Stimulated activated CD8-positive, alpha-beta memory T cell treated with anti-CD3 and anti-CD28 coated beads, Interleukin-4, amount 100 ng/mL, for 24 hours (primary cell): ENCODE results near the gene LST1.
A peak's percentile ranks its signal among the peaks of the same experiment; 100 is the strongest.

Experiments used
- DNase-seq: peaks from one replicate; pipeline ENCODE4 v3.0.0-alpha.2; 2020; ENCODE audit warnings: low read depth

LST1 gene

DNA sequence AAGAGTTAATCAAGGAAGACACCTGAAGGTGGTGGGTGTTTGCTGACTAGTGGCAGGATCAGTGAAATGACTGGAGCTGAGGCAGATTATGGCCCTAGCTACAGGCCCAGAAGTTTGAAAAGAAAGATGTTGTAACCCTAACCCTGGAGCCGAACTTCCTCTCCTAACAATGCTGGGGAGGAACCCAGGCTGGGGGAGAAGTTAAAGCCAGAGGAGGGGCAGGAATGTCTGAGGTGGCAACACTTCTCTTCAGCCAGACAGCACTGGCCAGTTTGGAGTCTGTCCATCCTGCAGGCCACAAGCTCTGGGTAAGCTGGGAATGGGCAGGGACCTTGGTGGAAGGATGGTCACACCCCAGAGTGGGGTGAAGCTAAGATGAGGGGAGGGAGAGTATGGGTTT is at the start of gene LST1:
TSS of gene LST1 (plus strand) at position 270 of the 400 bp plus-strand sequence. CDS start 1,023 bp downstream, outside the sequence.
- DNase-seq, result no peak

DNA sequence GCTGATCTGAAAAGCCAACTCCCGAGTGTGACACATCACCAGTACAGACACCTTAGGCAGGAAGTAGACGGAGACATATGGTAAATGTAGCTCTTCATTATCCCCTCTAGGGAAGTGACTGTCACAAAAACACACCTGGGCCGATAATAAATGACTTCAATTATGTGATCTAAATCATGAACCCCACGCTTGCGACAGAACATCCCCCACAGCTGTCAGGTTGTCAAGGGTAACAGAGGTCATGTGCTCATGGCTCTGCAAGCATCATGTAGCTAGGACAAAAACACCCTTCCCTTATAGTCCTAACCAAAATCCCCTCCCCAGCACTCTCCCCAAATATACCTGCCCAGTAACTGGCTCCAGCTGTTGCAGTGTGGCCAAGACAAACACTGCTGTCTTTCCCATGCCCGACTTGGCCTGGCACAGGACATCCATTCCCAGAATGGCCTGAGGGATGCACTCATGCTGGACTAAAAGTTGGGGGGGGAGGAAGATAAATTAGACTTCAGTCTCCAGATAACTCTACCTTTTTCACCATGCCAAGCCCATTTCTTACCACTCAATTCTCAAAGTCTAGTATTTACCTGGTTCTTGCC is 47.2 kb upstream of the LST1 start:
- DNase-seq, result no peak

GRCh38 chr6:31540640-31541039 is 45.4 kb upstream of the LST1 start:
- no peak for DNase-seq

GRCh38 chr6:31541059-31541657 is 44.9 kb upstream of the LST1 start:
- peak; percentile 40 for DNase-seq

GRCh38 chr6:31541658-31542521 is 44.2 kb upstream of the LST1 start, which contains the start of gene DDX39B:
Gene DDX39B (minus strand): TSS chr6:31542003. CDS start chr6:31540532, 1,471 bp downstream.
- peak; percentile 88 for DNase-seq

DNA sequence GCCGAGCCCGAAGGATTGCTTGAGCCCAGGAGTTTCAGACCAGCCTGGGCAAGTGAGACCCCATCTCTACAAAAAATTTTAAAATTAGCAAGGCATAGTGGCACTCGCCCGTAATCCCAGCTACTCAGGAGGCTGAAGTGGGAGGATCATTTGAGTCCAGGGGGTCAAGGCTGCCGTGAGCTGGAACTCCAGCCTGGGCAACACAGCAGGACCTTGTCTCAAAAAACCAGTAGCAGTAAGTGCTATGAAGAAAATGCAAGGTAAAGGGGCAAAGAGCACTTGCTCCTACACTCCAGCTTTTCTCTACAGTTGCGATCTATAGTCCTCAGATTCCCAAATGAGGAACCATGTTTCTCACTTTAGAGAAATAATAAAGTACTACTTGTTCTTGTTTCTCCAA is 42.4 kb upstream of the LST1 start:
- DNase-seq, result no peak

GRCh38 chr6:31544676-31545075 is 41.4 kb upstream of the LST1 start:
- DNase-seq, result no peak

DNA sequence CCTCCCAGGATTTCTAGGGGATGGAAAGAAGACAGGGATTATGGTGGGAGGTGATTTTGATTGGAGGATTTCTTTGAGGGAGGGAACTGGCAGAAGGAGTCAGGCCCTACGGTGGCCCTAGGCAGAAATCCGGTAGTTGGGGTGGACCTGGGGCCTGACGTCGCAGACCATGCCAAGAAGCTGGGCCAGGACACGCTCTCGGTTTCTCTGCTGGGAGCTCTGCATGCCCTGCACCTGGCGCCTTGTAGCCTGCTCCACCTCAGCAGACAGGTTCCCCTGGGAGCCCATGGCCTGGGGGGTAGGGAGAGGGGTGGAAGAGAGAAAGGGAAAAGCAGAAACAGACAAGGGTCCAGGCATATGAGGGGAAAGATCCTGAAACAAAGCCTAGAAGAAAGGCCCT is 40.8 kb upstream of the LST1 start:
- no peak for DNase-seq

GRCh38 chr6:31546339-31546957 is 39.6 kb upstream of the LST1 start, which contains the start of gene ATP6V1G2:
Gene ATP6V1G2 (minus strand): TSS chr6:31546608. CDS start chr6:31546559, 49 bp downstream.
- peak; percentile 80 for DNase-seq

DNA sequence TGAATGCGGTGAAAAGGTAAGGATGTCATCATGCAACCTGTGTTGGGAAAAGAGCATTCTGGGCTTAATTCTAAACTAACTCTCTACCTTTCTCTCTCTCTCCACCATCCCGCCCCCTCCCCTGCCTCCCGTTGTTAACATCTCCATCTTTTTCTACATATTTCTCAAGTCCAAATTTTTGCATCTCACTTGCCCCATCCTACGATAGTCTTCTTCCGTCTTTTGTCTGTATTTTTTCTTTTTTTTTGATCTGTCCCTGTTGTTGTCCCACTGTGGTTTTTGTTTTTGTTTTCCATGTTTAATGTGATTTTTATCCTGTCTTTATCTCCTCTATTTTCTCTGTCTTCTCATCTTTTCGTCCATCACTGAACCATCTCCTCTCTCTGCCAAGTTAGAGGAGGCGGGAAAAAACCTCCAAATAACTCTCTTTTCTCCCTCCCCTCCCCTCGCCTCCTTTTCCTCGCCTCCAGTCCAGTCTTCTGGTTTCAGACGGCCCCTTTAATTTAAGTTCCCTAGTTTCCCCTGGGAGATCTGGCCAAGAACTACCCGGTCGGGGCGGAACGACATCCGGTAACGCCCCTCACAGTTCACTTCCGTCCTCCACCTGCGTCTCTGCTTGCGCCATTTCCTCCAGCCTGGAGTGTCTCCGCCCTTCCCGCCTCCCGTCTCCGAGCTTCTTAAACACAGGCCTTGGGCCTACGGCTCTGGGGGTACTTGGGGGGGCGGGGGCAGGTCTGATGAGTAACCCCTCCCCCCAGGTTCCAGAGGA is 38.9 kb upstream of the LST1 start, which contains the start of gene NFKBIL1:
TSS of gene NFKBIL1 (plus strand) at position 651 of the 769 bp plus-strand sequence. CDS start at position 738, 87 bp downstream.
- DNase-seq, result peak; percentile 89

DNA sequence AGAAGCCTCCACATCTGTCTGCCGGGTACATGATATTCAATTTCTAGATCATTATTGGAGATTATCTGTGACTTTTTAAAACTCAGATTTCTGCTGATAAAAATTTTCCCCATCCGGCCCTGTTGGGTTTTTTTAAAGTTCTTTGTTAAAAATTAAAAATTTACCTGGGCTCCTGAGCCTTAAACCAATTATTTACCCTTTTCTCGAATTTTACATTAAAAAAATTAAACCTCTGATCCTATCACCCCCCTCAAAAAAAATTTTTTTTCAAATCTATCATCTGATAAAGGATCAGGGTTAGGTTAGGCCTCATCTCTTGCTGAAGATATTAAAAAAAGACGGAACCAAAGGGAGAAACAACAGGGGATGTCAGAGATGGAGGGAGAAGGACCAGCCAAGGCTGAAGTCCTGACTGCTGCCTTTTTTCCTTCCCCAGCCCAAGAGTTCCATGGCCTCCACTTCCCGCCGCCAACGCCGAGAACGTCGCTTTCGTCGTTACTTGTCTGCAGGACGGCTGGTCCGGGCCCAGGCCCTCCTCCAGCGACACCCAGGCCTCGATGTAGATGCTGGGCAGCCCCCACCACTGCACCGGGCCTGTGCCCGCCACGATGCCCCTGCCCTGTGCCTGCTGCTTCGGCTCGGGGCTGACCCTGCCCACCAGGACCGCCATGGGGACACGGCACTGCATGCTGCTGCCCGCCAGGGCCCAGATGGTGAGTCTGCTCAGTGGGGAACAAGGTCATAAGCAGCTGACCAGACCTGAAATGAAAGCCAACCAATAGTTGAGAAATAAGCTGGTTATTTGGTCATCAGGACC is 38.1 kb upstream of the LST1 start:
- DNase-seq, result no peak

DNA sequence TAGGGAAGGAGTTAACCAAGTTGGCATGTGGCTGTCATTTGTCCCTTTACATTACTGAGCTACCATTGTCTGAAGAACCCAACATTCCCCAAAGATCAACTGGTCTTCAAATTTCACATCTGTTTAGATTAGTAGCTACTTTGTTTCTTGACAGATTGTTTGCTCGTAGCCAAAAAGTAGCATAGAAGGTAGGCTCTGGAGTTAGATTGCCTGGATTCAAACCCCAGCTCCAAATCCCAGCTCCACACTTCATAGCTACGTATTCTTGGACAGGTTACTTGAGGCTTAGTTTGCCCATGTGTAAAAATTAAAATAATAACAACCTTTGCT is 37.6 kb upstream of the LST1 start:
- DNase-seq, result no peak

- peak; percentile 44 for DNase-seq
Measured at GRCh38 chr6:31551371-31551770, 34.7 kb upstream of the LST1 start.

- no peak for DNase-seq
Measured at GRCh38 chr6:31556307-31556706, 29.8 kb upstream of the LST1 start.

DNA sequence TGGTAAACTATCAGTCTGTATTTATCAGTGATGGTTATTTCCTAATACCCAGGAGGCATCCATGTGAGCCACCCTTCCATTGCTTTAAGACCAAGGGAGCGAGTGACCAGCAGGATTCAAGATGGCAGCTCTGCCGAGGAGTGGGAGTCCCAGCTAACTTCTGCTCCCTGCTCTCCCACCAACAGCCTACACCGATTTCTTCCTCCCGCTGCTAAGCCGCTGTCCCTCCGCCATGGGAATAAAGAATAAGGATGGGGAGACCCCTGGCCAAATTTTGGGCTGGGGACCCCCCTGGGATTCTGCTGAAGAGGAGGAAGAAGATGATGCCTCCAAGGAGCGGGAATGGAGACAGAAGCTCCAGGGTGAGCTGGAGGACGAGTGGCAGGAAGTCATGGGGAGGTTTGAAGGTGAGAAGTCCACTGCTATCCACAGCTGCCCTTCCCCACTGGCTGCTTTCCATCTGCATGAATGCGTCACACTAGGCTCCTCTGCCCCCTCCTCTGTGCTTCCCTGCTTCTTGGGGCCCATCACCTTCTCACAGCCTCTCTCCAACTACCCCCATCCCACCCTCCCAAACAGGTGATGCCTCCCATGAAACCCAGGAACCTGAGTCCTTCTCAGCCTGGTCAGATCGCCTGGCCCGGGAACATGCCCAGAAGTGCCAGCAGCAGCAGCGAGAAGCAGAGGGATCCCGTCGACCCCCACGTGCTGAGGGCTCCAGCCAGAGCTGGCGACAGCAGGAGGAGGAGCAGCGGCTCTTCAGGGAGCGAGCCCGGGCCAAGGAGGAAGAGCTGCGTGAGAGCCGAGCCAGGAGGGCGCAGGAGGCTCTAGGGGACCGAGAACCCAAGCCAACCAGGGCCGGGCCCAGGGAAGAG is 28.4 kb upstream of the LST1 start:
- no peak for DNase-seq

- no peak for DNase-seq
Measured at GRCh38 chr6:31558318-31558625, 27.8 kb upstream of the LST1 start.

DNA sequence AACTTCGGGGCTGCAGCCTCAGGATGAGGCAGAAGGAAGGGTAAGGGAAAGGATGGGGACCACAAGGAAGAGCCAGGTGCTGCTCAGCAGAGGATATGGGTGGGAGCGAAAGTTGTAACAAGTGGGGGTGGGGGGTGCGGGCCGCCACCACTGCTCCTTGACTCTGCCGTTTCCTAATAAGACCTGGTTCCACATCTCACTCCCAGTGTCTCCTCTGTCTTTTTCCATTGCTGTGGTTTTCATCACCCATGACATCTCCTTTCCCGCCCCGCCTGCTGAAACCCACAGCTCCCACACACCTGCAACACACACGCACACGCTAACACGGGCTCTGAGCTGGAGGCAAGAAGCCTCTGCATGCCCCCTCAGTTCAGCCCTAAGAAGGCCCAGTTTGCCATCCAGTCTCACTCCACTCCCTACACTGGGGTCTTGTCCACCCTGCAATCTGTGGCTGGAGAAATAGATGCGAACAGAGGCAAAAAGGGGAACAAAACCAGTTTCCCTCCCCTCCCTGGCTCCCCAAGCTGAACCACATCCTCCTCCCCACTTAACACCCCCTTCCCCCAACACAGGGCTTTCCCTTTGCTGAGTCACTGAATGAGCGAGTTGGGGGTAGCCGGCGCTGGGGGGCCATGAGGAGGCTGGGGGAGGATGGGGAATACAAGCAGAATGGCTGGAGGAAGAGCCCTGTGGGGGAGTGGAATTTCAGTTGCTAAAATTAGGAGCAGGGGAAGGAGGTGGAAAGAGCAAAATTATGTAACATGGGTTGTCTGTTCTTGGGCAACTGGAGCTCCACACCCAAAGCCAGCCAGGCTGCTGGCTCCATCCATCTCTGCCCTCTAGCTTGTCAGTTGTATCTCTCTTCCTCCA is 27.2 kb upstream of the LST1 start:
- DNase-seq, result no peak

- no peak for DNase-seq
Measured at GRCh38 chr6:31559606-31559957, 26.5 kb upstream of the LST1 start.
